GM06990 (cell line): Measurements from ENCODE around the gene FAM110D.

Source experiments
- DNase-seq: peaks from one replicate; pipeline ENCODE4 v3.0.0-alpha.2; 2011; ENCODE audit not compliant: insufficient read length; ENCODE audit errors: extremely low read depth
- H3K27me3 ChIP-seq: replicated peaks from 2 replicates; pipeline ENCODE4 v1.6.0; 2011; ENCODE audit warnings: low read length; ENCODE audit not compliant: control insufficient read depth, insufficient read depth
- H3K36me3 ChIP-seq: 2 replicates; pipeline ENCODE4 v1.5.1; 2011; ENCODE audit warnings: low read length; ENCODE audit not compliant: control insufficient read depth, insufficient read depth
- H3K4me3 ChIP-seq: replicated peaks from 2 replicates; pipeline ENCODE4 v1.5.1; 2011; ENCODE audit warnings: low read depth, mild to moderate bottlenecking, control low read depth, low read length
- CTCF ChIP-seq: IDR thresholded peaks from 2 replicates; pipeline ENCODE4 v1.5.1; 2011; ENCODE audit warnings: low read length, control low read depth, mild to moderate bottlenecking, inconsistent platforms; ENCODE audit not compliant: insufficient read depth, poor library complexity, severe bottlenecking

FAM110D gene

GRCh38 chr1:26158908-26159742 is at the start of gene FAM110D:
Gene FAM110D (plus strand): TSS chr1:26159079. CDS start chr1:26161292, 2,213 bp downstream.
- no peaks in the 10 kb centered on the region for H3K36me3 ChIP-seq
- no peak for DNase-seq
- TF ChIP-seq CTCF: no peak
- H3K27me3 ChIP-seq: peaks cover 6% of the 10 kb centered on the region
- H3K4me3 ChIP-seq: no peak within 1 kb of the TSS

DNA sequence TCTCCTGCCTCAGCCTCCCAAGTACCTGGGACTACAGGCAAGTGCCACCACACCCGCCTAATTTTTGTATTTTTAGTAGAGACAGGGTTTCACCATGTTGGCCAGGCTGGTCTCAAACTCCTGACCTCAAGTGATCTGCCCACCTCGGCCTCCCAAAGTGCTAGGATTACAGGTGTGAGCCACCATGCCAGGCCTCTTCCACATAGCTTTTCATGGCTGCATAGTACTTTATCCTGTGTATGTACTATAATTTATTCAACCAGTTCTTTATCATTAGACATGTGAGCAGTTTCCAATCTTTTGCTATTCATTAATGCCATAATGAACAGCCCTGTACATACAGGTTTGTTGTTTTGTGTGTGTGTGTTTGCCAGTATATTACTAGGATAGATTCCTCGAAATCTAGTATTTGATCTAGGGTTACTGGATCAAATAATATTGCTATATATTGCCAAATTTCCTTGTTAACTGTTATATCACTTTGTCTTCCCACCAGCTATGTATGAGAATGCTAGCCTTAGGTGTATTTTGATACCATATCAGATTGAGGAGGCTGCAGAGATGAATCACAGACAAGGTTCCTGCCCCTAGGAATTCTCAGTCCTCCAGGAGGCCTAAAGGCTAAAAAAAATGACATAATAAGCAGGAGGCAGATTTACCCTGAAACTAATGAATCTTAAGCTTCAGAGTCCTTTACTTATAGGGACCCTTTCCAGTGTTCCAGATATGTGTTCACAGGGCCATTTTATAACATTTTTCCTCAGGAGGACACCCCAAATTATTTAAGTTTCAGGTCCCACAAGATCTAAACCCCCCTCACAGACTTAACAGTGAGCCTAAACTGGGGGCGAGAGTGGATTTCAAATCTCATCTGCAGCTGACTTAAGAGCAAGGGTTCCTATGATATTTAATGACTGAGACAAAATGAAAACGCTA is 49.4 kb upstream of the FAM110D start:
- Histone ChIP-seq H3K36me3 (no peaks in the 10 kb centered on the region), H3K27me3 (no peaks in the 10 kb centered on the region), H3K4me3 (no peak overlapping the region)
- TF ChIP-seq CTCF: no peak
- DNase-seq: no peak

DNA sequence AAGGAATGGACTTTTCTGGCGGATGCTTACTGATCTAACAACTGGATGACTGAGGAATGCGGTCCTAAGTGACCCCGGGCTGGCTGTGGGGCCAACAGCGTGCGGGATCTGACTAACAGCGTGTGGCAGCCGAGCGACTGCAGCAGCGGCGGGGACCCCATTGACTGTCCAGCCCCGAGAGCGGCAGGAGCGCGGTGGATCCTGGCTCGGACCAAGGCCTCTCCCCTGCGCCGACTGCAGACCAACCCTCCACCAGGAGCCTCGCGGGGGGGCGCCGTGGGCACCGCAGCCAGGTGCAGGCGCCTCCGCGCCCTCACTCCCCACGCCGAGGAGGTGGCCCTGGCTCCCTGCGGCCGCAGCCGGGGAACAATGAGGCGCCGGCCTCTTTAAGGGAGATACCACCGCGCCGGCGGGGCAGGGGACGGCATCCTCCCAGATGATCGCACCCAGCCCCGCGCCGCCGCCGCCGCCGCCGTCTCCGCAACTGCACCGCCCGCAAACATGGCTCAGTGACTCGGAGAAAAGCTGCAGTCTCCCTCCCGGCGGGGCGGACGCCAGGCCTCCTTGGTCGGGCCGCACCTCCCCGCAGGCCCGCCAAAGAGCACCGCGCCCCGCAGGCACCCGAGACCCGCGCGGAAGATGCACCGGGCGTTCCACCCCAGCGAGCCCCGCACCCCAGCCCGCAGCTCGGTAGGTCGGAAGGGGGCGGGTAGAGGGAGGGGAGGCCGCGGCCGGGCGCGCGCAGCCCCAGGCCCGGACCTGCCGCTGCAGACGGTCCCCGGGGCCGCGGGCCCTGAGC is 47.9 kb upstream of the FAM110D start:
- Histone ChIP-seq H3K36me3 (no peaks in the 10 kb centered on the region), H3K4me3 (peak overlapping the region; percentile 81), H3K27me3 (no peaks in the 10 kb centered on the region)
- DNase-seq: peak; percentile 86
- TF ChIP-seq CTCF: no peak

- Histone ChIP-seq H3K4me3 (peak within 1 kb of the TSS; percentile 100), H3K27me3 (no peaks in the 10 kb centered on the region), H3K36me3 (no peaks in the 10 kb centered on the region)
- no peak for TF ChIP-seq CTCF
- peak; percentile 99 for DNase-seq
Measured at GRCh38 chr1:26111530-26112406, 47.1 kb upstream of the FAM110D start, which contains the start of gene PDIK1L. Gene PDIK1L (plus strand): TSS chr1:26111824. CDS start chr1:26114309, 2,485 bp downstream.
